ENCODE measurements around the gene OSBPL10. TPM values are rescaled to one million over a fixed set of nuclear protein-coding genes. Genes with fewer than 3 reads are reported as not detected.
A peak's percentile ranks its signal among the peaks of the same experiment; 100 is the strongest.

The OSBPL10 gene
- total RNA-seq, 1 experiment from 2014 or later: 28.1 TPM

DNA sequence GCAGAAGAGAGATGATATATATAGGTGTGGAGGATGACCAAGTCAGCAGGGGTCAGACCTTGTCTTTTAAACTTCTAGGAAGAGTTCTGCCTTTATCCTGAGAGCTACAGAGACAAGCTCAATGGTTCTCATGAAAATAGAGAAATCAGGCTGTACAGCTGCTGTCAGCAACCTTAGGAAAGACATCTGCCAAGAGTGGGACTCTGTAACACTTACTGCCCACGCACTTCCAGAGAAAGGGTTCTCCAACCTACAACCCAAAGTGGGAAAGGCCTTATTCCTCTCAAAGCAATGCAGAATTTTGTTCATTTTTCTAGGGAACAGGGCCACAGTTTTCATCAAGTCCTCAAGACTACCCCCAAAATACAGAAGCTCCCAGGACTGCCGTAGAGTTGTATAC is 309.6 kb downstream of the OSBPL10 start:
- DNase-seq (ENCODE audit: low read depth): no peak

DNA sequence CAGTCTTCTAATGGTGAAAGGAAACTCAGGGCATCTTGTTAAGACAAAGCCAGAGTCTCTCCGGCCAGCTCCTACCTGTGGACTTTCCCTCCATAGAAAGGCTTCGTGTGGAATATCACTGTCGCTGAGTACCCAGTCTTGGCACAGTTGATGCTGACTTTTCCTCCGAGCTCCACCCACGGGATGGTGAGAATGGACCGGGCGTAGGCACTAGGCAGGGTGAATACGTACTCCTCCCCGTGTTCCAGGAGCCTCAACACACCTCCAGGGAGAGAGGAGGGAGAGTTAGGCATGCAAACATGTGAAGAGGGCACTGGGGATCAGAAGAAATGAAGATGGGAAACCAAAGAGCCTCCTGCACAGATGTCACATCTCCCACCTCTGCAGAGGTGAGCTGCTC is 310.3 kb downstream of the OSBPL10 start:
- DNase-seq (ENCODE audit: low read depth): no peak

DNA sequence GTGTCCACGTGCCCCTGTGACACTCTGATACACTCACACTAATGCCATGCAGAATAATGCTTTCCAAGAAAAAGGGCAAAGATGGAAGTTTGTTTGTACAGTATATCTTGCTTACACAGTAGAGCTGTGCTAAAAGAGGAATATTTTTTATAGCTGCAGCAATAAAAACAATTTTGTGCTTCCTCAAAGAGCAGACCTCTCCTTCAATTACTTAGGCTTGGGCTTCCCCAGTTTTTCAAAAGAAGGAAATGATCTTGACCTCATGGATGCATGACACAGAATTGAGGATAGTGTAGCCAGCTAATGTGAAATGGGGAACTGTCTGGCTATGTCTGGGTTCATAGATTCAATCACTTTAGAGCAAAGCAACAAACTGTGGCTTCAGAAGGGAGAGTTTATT is 310.9 kb downstream of the OSBPL10 start:
- DNase-seq (ENCODE audit: low read depth): no peak

DNA sequence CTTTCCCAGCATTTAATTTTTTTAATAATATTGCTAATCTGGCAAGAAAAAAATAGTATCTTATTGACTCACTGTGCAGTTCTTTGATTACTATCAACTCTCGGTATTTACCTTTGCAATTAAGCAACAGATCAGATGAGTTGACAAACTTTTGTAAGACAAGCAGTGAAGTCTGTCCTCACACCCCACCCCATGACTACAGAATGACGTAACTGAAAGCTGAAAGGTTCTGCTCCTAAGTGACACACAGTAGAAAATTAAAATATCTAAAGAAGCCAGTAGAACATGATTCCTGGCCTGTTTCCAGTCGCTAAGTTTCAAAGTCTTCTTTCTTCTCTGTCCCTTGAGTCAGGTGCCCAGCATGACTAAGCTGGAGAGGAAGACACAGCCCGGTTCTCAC is 312.8 kb downstream of the OSBPL10 start:
- no peak for DNase-seq (ENCODE audit: low read depth)

DNA sequence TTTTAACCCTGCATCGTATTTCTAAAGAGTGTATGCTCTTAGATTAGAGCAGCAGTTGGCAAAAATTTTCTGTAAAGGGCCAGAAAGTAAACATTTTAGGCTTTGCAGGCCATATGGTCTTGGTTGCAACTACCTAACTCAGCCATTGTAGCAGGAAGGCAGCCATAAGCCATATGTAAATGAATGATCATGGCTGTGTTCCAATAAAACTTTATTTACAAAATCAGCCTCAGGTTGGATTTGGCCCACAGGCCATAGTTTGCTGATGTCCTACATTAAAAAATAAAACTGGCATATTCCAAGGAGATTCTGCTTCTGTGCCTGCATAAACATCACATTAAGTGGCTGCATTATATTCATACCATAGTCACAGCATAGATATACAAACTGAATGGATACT is 313.5 kb downstream of the OSBPL10 start:
- DNase-seq (ENCODE audit: low read depth): no peak

DNA sequence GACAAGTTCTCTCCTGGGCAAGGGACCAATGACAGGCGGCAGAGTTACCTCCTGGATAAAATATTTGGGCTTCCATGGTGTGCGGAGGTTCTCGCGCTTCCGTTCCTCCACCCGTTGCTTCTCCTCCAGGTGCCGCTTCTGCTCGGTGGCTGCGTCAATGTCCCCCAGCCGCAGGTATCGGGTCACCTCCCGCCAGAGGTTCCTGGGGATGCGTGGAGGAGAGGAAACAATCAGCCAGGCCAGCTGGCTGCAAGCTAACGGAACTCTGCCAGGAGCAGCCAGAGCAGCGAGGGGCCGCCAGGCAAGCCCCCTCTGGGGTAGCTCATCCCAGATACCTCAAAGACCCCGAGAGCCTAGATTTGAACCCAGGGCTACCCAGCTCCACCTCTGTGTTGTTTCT is 317.0 kb downstream of the OSBPL10 start:
- DNase-seq (ENCODE audit: low read depth): no peak

DNA sequence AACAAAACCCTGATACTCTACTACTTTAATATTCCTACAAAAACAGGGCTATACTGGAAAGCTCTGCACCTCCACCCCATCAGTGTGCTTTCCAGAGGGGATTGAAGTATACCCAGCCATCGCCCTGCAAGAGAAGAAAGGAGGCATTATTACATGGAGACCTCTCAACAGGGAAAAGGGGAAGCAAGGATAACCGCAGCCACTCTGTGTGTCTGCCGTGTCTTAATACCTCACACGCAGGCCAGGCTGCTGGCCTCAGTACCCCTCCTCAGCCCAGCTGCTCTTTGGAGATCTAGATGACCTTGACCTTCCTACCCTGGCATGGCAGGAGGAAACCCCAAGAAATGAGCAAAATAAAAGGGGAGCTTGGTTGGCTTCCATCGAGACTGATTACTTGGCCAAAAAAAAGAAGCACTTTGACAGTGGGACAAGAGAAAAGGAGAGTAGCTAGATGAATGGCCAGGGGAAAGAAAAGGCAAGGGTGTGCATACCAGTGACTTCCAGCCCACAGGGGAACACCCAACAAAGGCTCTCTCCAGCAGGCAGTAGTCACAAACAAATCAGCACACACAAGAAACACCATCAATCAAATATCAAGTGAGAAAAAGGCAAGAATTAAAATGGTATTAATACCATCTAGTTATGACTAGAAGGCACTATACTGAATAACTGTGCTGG is 318.9 kb downstream of the OSBPL10 start:
- DNase-seq (ENCODE audit: low read depth): no peak

DNA sequence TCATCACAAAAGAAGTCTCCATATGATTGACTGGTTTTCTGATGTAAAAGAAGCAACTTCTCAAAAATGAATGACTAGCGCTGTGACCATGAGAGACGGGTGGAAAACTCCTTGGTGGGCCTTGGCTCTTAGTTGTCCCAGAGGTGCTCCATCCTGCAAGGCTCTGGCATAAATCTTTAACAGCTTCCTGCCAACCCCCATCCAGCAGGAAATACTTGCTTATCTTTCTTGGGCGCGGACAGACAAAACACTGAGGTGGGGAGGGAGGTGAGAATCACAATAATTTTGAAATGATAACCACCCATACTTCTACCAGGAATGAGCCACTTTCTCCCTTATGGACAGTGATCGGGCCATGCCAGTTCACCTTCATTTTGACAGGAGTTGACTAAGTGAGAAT is 319.8 kb downstream of the OSBPL10 start:
- DNase-seq (ENCODE audit: low read depth): no peak

DNA sequence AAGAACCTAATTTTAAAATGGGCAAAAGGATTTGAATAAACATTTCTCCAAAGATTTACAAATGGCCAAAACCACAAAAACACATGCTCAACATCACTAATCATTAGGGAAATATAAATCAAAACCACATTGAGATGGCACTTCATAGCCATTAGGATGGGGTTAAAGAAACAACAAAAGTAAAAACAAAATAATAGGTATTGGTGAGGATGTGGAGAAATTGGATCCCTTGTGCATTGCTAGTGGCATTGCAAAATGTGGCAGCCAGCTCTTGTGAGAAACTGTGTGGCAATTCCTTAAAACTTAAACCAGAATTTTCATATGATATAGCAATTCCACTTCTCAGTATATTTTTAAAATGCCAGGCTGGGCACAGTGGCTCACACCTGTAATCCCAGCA is 321.8 kb downstream of the OSBPL10 start:
- no peak for DNase-seq (ENCODE audit: low read depth)

DNA sequence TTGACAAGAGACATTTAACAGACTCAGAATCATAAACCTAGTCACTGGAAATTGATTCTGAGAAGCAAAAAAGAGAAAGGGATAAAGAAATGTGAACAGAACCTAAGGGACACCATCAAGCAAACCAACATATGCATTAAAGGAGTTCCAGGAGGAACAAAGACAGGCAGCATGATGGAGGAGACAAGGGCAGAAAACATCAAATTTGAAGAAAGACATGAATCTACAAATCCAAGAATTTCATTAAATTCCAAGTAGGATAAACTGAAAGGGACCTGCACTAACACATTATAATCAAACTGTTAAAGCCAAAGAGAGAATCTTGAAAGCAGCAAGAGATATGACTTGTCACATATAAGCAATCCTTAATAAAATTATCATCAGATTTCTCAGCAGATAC is 326.1 kb downstream of the OSBPL10 start:
- no peak for DNase-seq (ENCODE audit: low read depth)

DNA sequence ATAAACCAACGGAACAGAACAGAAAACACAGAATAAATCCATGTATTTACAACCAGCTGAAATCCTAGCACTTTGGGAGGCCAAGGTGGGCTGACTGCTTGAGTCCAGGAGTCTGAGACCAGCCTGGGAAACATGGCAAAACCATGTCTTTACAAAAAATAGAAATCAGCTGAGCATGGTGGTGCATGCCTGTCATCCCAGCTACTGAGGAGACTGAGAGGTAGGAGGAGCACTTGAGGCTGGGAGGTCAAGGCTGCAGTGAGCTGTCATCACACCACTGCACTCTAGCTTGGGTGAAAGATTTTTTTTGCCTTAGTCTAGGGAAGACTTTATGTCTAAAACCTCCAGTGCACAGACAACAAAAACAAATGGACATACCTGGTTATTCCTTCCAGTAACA is 327.6 kb downstream of the OSBPL10 start:
- DNase-seq (ENCODE audit: low read depth): no peak

DNA sequence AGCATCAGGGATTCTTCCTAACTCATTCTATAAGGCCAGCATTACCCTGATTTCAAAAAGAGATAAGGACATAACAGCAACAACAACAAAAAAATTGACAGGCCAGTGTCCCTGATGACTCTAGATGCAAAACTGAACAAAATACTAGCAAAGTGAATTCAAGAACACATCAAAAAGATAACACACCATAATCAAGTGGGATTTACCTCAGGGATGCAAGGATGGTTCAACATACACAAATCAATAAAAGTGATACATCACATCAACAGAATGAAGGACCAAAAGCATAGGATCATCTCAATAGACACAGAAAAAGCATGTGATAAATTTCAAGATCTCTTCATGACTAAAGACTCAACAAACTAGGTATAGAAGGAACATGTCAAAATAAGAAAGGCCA is 328.8 kb downstream of the OSBPL10 start:
- no peak for DNase-seq (ENCODE audit: low read depth)

DNA sequence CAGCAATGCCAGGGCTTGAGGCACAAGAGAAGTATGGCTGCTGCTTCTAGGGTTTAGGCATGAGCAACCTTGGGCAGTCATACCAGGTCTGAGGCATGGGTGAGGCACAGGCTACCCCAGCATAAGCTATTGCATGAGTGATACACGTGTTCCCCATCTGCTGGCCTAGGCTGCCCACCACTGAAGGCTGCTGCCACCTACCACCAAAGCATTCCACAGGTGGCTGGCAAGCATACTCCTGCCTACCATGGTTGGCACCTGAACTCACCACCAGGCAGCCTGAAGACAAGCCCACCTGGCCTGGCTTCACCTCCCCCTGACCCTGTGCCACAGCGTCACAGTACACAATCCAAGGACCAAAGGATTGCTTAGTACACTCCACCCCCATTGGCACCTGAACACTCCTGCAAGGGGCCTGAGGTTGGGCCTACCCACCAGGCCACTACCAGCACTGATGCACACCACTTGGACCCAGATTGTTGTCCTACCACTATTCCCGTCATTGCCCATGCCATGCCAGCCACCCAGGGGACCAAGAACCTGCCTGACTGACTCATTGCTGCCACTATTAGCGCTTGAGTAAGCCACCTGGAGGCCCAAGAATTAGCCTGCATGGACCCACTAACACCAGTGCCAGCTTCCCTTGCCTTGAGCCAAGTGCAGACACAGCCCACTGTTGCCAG is 332.6 kb downstream of the OSBPL10 start:
- no peak for DNase-seq (ENCODE audit: low read depth)

DNA sequence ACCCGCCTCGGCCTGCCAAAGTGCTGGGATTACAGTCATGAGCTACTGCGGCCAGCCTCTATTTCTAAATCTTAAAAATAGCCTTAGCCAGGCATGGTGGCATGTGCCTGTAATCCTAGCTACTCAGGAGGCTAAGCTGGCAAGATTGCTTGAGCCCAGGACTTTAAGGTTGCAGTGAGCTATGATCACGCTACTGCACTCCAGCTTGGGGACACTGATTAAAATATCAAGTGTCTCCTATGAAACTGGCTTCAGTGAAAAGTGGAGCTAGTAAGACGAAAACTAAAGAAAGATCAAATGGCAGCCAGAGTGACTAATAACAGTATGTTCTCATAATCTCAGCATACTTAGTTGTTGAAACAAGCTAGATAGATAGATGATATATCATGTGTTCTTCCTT is 335.8 kb downstream of the OSBPL10 start:
- DNase-seq (ENCODE audit: low read depth): no peak

DNA sequence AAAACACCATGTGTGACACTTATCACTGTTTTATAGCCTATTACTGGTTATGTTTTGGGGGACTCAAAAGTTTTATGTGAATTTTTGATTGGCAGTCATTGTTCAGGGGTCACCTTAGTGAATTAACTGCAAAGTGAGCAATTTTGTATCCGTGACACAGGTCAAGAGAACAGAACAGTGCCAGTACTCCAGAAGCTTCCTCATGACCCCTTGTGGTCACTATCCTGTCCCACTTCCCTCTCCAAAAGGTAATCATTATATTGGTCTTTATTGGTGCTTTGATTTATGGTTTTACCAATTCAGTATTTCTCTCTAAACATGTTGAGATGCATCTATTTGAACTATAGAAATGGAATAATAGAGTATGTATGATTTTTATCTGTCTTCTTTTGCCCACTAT is 341.2 kb downstream of the OSBPL10 start:
- no peak for DNase-seq (ENCODE audit: low read depth)

DNA sequence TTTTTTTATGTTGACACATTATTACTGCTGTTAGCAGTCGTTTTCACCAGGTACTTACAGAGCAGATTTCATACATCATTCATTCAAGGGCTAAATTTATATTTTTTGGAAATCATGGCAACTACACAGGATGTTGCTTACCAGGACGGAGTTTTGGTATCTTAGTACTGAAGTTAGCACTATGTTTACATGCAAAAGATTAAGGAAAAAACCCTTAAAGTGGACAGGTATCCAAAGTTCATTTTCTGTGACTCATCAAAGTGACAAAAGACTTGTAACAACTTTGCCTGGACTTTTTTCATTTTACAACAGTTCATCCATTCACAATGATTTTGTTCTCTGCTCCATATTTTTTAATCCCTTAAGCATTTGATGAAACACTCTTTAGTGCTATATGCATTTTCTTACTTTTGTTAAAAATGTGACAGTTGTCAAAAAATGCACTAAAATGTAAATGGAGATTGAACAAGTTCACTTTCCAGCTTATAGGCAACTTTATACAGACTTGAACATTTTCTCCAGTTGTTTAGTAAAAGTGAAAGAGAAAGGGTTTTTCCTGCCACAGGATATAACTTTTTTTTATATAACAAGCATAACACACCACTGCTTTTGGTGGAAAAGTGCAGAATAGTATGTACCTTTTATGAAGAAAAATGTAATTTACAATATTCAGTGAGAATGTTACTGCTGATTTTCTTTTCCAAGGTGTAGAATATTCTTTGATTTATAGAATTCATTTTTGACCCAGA is 344.2 kb downstream of the OSBPL10 start:
- DNase-seq (ENCODE audit: low read depth): no peak

DNA sequence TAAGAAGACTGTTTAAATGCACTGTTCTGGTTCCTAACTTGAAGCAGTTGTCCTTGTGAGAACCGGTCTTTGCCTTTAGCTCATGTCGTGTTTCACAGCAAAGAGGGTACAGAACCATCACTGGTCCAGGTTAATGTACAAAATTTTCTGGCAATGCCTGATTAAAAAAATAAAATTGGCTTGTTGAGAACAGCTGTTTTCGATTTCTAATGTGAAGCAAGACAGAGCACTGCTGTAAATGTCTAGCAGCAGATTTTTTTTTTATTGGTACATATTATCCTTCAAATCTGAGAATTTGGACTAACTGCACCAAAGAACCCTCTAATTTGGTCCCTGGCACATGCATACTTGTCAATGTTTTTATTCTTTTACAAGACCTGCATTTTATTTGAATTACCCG is 345.0 kb downstream of the OSBPL10 start:
- DNase-seq (ENCODE audit: low read depth): no peak

DNA sequence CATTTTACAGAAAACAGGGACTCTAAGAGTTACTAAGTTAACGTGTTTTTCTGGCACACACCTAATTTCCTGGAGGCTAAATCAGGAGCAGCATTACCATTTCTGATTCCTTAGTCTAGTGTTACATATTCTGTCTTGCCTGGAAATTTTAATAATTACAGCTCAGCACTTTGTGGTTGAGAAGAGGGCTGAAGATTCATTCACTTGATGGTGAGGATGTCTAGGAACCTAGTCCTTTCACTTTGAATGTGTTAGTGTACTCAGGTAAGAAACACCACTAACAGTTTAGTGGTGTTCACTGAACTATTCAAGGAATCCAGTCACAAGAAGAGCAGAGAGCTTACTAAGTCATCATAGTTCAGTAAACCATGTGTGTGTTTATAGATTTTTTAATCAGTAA is 345.5 kb downstream of the OSBPL10 start:
- DNase-seq (ENCODE audit: low read depth): no peak

DNA sequence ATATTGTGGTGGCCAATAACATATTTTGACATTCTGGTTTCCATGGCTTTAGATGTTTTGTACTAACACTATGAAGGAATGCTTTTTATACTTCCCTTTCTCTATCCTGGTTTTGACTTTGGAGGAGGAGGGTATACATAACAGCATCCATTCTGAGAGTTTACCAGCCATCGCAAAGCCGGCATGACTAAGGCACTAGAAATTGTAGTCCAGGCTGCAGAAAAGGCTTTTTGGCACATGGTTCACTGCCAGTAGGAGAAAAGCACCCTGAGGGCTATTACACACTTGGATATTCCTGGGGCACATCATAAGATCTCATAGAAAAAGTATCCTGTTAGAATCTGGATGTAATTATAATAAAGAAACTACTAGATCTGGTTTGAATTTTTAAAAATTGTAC is 346.6 kb downstream of the OSBPL10 start:
- DNase-seq (ENCODE audit: low read depth): peak; percentile 11

DNA sequence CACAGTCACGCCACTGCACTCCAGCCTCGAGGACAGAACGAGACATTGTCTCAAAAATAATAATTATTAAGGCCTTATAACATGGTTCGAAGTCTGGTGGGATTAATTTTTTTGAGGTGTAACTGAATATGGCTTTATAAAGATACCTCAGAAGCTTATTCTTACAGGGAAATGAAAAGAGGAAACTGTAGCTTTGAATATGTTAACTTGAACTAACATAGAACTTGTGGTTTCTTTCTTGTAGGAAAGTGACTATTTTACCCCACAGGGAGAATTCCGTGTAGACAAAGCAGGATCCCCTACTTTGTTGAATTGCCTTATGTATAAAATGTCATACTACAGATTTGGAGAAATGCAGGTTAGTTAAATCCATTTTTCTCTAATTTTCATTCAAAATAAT is 352.0 kb downstream of the OSBPL10 start:
- DNase-seq (ENCODE audit: low read depth): no peak

DNA sequence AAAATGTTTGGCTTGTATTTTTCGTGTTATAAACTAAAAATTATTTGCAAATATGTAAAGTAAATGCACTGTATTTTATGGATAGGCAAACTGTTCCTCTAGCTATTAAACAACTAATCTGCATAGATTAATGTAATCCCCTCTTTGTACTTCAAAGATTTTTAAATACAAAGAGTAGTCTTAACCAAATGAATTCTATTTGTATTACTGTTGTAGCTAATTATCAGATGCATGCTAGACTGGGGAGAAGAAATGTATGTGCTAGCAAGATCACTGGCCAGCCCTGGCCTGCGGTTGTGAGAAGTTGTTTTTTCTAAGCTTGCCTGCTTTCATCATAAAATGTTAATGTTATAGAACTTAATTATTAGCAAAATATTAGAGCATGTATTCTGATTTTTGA is 355.7 kb downstream of the OSBPL10 start:
- no peak for DNase-seq (ENCODE audit: low read depth)

DNA sequence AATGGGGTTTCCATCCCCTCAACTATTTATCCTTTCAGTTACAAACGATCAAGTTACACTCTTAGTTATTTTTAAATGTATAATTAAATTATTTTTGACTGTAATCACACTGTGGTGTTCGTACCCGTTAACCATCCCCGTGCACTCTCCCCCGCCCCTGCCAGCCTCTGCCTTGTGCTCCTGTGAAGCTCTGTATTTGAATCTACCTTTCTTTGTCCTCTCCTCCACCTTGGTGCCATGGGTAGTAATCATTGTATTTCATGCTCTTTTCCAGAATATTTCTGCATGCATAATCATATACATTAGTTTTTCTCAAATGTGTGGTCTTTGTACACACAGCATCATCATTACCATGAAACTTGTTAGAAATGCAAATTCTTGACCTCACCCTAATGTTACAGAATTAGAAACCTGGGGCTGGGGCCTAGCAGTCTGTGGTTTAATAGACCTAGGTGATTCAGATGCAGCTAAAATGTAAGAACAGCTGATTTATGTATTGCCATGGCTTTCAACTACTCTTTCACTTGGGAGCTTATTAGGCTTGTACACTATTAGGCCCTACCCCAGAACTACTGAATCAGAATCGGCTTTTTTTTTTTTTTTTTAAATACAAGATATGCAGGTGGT is 356.9 kb downstream of the OSBPL10 start:
- no peak for DNase-seq (ENCODE audit: low read depth)

All from HT1080 (cell line).